Heart right ventricle (tissue), 16 donors: ENCODE results near the gene GOPC. TPM values are rescaled to one million over a fixed set of nuclear protein-coding genes. Genes with fewer than 3 reads are reported as not detected.

Experiments used
- ATAC-seq, 8 donors: fragments of 200-7000 bp; cut with Tn5 transposase; one replicate each; pipeline ENCODE4 v1.9.1; 2020; ENCODE audit warnings: mild to moderate bottlenecking in 8 of 8, moderate library complexity in 8 of 8, moderate number of reproducible peaks in 1 of 8
- DNase-seq, 2 donors: peaks; one replicate each; pipeline ENCODE4 v3.0.0-alpha.2; 2020
- H3K27ac ChIP-seq, 10 donors: fragments of 200-600 bp; sonication (generic) in 2 of 10; one replicate each; pipeline versions ENCODE4 v1.5.0 to v1.8.0; 2020 to 2022; ENCODE audit warnings: mild to moderate bottlenecking in 3 of 10
- H3K27me3 ChIP-seq, 7 donors: fragments of 200-600 bp; one replicate each; pipeline ENCODE4 v1.8.0; 2021 to 2022; ENCODE audit warnings: mild to moderate bottlenecking in 2 of 7
- H3K36me3 ChIP-seq, 9 donors: fragments of 200-600 bp; sonication (generic) in 1 of 9; one replicate each; pipeline versions ENCODE4 v1.5.0 to v1.8.0; 2020 to 2022; ENCODE audit warnings: mild to moderate bottlenecking in 2 of 9
- H3K4me1 ChIP-seq, 9 donors: fragments of 200-600 bp; sonication (generic) in 1 of 9; one replicate each; pipeline versions ENCODE4 v1.5.0 to v1.8.0; 2020 to 2022; ENCODE audit warnings: mild to moderate bottlenecking in 4 of 9
- H3K4me3 ChIP-seq, 10 donors: fragments of 200-600 bp; sonication (generic) in 2 of 10; one replicate each; pipeline versions ENCODE4 v1.5.0 to v1.8.0; 2020 to 2022; ENCODE audit warnings: mild to moderate bottlenecking in 7 of 10, moderate library complexity in 2 of 10
- H3K9me3 ChIP-seq, 11 donors: fragments of 200-600 bp in 10 of 11; sonication (generic) in 2 of 11; one replicate each; pipeline versions ENCODE4 v1.5.0 to v1.8.0; 2013 to 2022; ENCODE audit warnings: mild to moderate bottlenecking in 2 of 11, control low read depth in 1 of 11, moderate library complexity in 1 of 11
- CTCF ChIP-seq, 9 donors: fragments of 200-600 bp; sonication (generic) in 2 of 9; IDR thresholded peaks; one replicate each; pipeline versions ENCODE4 v1.5.0 to v1.8.0; 2021 to 2022; ENCODE audit warnings: antibody characterized with exemption in 9 of 9, mild to moderate bottlenecking in 5 of 9, moderate library complexity in 1 of 9
- WGBS, 2 donors: extraction: QIAGEN DNeasy Blood & Tissue Kit; methylation state at CpG; one replicate each; pipeline ENCODE4 v1.1.7; 2013; ENCODE audit warnings: inconsistent platforms in 1 of 2; 5-methylcytosine and 5-hydroxymethylcytosine counted together
- intact Hi-C, 10 donors: fragments of 100-400 bp; cut with DNase I; formaldehyde crosslinking; loops; one replicate each; pipeline versions ENCODE4 v1.11.1 to v1.14.2; 2022
- polyA plus RNA-seq, 2 donors: library from polyadenylated mRNA; stranded (reverse); fragments of 200-250 nt; gene quantifications; one replicate each; pipeline ENCODE4 v1.2.3, GENCODE V29; 2013
- total RNA-seq, 10 donors: library from RNA; stranded (reverse); fragmentation: NEBNext Ultra II Directional in 3 of 10; extraction: Animal tissue kit (Norgen Biotek cat#: 25700) in 3 of 10; gene quantifications; one replicate each; pipeline versions ENCODE4 v1.2.1 to v1.2.4, GENCODE V29; 2021 to 2023
- donor health status: Arrhythmogenic right ventricular cardiomyopathy.
- donor health status: ischemic (EF 13 %, LVEDD 7.1; RV severe dilation, severe dysfunction).
- donor health status: healthy with polysubstance abuse.
- donor health status: DM: no; HTN: yes; CAD: no.
- donor health status: DM: no; HTN: no; CAD: no.
- donor health status: ischemic (EF 25% LVEDD 6.9; RV normal size, moderate dysfunction).
- donor health status: ischemic (EF 25% LVEDD 5.7; RV mildly dilated, moderate dysfunction).
- donor health status: healthy.
- donor health status: DM: yes; HTN: yes; CAD: no.
- donor health status: Ischemic cardiomyopathy.
- donor health status: ischemic (EF 35%, LVEDD 5.7; RV mildly dilated, moderate dysfunction).
- donor health status: nonischemic (EF 11% LVEDD 7.7; RV severe dilation, severe dysfunction).
- donor health status: DM: yes; HTN: yes; CAD: no.
- donor health status: PGD.
- donor health status: ischemic (EF 29% LVEDD 5.4; RV normal size, mild dysfunction).
- donor health status: nonischemic (EF 23%, LVEDD 6.1; RV moderate dilation, normal function).

GOPC gene
- total and polyA plus RNA-seq, 12 donors, result 11.1 to 32.8 (median 23.5) TPM

GRCh38 chr6:117552618-117553017, 49.7 kb downstream of the GOPC start:
- intact Hi-C loops, result loop anchor here in 5 of 10 donors (2.0 to 10.0 kb wide), 3 partner anchors 52 to 208 kb away; partner anchors contain the start of gene GOPC (in 3 of the 5)
- 84 to 86% methylated on average over 2 of the region's 2 CpGs for WGBS, 2 donors
- Histone ChIP-seq H3K4me3 (no peak overlapping the region), H3K36me3 (peaks cover 0 to 7% (median 0%) of the 10 kb centered on the region in 9 donors), H3K4me1 (peaks cover 0 to 37% (median 12%) of the 10 kb centered on the region in 9 donors), H3K27me3 (no peaks in the 10 kb centered on the region), H3K27ac (no peak overlapping the region), H3K9me3 (no peaks in the 10 kb centered on the region)
- ATAC-seq (no peak), DNase-seq (no peak)
- TF ChIP-seq CTCF (IDR thresholded peaks at IDR 0.05), result no peak

GRCh38 chr6:117550618-117551242, 51.6 kb downstream of the GOPC start:
- Histone ChIP-seq H3K9me3 (no peaks in the 10 kb centered on the region), H3K36me3 (peaks cover 0 to 19% (median 0%) of the 10 kb centered on the region in 9 donors), H3K27me3 (no peaks in the 10 kb centered on the region), H3K4me3 (no peak overlapping the region), H3K4me1 (peaks cover 0 to 35% (median 12%) of the 10 kb centered on the region in 9 donors), H3K27ac (peak overlapping the region in 1 of 10 donors; percentile 69)
- TF ChIP-seq CTCF (IDR thresholded peaks at IDR 0.05), result no peak
- intact Hi-C loops, result loop anchor here in 4 of 10 donors (10.0 kb wide), 2 partner anchors 54 to 206 kb away; partner anchors contain the start of gene GOPC (in 3 of the 4)
- WGBS, 2 donors, result 53 to 56% methylated on average over 2 of the region's 2 CpGs
- no peak for ATAC-seq
- no peak for DNase-seq

GRCh38 chr6:117550078-117550600, 52.2 kb downstream of the GOPC start:
- Histone ChIP-seq H3K4me3 (no peak overlapping the region), H3K27me3 (no peaks in the 10 kb centered on the region), H3K36me3 (peaks cover 0 to 25% (median 3%) of the 10 kb centered on the region in 9 donors), H3K9me3 (no peaks in the 10 kb centered on the region), H3K27ac (peak overlapping the region in 1 of 10 donors; percentile 69), H3K4me1 (peaks cover 0 to 34% (median 10%) of the 10 kb centered on the region in 9 donors)
- intact Hi-C loops, result loop anchor here in 4 of 10 donors (10.0 kb wide), 2 partner anchors 55 to 205 kb away; partner anchors contain the start of gene GOPC (in 3 of the 4)
- WGBS, 2 donors, result 96 to 97% methylated on average over 3 of the region's 3 CpGs
- no peak for ATAC-seq
- no peak for DNase-seq
- TF ChIP-seq CTCF (IDR thresholded peaks at IDR 0.05), result no peak

- WGBS, 2 donors, result 96 to 97% methylated on average over 4 of the region's 4 CpGs
- Histone ChIP-seq H3K27me3 (no peaks in the 10 kb centered on the region), H3K9me3 (no peaks in the 10 kb centered on the region), H3K4me1 (peaks cover 0 to 34% (median 10%) of the 10 kb centered on the region in 9 donors), H3K4me3 (peak overlapping the region in 1 of 10 donors; percentile 55), H3K27ac (peak overlapping the region in 1 of 10 donors; percentile 69), H3K36me3 (peaks cover 0 to 30% (median 3%) of the 10 kb centered on the region in 9 donors)
- ATAC-seq (no peak), DNase-seq (no peak)
- intact Hi-C loops, result loop anchor here in 6 of 10 donors (5.0 to 10.0 kb wide), 4 partner anchors 55 to 205 kb away; partner anchors contain the start of genes DCBLD1 (in 4 of the 6) and GOPC (in 3 of the 6)
- no peak for TF ChIP-seq CTCF (IDR thresholded peaks at IDR 0.05)
Measured at GRCh38 chr6:117549611-117550010, 52.7 kb downstream of the GOPC start.
